Suprapubic skin (tissue), 4 donors: ENCODE results near the gene SLC22A8.

ENCODE experiments used
- EP300 ChIP-seq: sonication (generic); formaldehyde crosslinking; IDR thresholded peaks from one replicate; pipeline ENCODE4 v1.6.1; 2017; ENCODE audit warnings: antibody characterized with exemption
- POLR2A ChIP-seq, 2 donors: fragments of 450-650 bp; IDR thresholded peaks; one replicate each; pipeline ENCODE4 v1.6.1; 2017; ENCODE audit warnings: antibody characterized with exemption in 2 of 2, mild to moderate bottlenecking in 2 of 2, moderate library complexity in 2 of 2
- POLR2AphosphoS5 ChIP-seq, 3 donors: sonication (generic); formaldehyde crosslinking; IDR thresholded peaks; one replicate each; pipeline ENCODE4 v1.6.1; 2017; ENCODE audit warnings: antibody characterized with exemption in 3 of 3
- TF ChIP-seq, protein P1 (sequence below), 2 donors: fragments of 200-600 bp in 1 of 2; fragments of 450-650 bp in 1 of 2; sonication (generic) in 1 of 2; IDR thresholded peaks; one replicate each; pipeline ENCODE4 v1.5.1; 2016 to 2019; ENCODE audit warnings: antibody characterized with exemption in 2 of 2, mild to moderate bottlenecking in 1 of 2, moderate library complexity in 1 of 2

DNA sequence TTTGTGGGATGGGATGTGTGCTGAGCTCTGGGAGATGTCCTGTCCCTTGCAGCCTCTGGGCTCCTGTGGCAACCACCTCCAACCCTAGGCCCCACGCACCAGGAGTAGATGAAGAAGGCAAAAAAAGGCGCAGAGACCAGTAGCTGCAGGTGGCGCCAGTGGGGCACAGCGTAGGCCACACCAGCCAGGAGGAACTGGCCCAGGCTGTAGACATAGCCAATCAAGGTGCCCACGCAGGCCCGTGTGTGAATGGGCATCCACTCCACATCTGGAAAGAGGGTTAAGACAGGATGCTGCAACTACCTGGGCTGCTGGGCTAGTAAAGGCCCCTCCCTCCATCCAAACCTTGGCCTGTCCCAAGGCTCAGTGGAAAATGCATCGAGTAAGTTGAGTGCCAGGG, 33.9 kb downstream of the SLC22A8 start:
- TF ChIP-seq, protein P1, sequence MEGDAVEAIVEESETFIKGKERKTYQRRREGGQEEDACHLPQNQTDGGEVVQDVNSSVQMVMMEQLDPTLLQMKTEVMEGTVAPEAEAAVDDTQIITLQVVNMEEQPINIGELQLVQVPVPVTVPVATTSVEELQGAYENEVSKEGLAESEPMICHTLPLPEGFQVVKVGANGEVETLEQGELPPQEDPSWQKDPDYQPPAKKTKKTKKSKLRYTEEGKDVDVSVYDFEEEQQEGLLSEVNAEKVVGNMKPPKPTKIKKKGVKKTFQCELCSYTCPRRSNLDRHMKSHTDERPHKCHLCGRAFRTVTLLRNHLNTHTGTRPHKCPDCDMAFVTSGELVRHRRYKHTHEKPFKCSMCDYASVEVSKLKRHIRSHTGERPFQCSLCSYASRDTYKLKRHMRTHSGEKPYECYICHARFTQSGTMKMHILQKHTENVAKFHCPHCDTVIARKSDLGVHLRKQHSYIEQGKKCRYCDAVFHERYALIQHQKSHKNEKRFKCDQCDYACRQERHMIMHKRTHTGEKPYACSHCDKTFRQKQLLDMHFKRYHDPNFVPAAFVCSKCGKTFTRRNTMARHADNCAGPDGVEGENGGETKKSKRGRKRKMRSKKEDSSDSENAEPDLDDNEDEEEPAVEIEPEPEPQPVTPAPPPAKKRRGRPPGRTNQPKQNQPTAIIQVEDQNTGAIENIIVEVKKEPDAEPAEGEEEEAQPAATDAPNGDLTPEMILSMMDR (IDR thresholded peaks at IDR 0.05): no peak
- TF ChIP-seq POLR2AphosphoS5 (IDR thresholded peaks at IDR 0.05) (no peak), EP300 (no peak), POLR2A (IDR thresholded peaks at IDR 0.05) (no peak)
